WTC11 (cell line): Measurements from ENCODE around the gene MTUS2. TPM values are rescaled to one million over a fixed set of nuclear protein-coding genes. Genes with fewer than 3 reads are reported as not detected.
A peak's percentile ranks its signal among the peaks of the same experiment; 100 is the strongest.

Experiments
- ATAC-seq: fragments of 200-7000 bp; cut with Tn5 transposase; 2 replicates; pipeline ENCODE4 v1.10.0; 2021; ENCODE audit warnings: mild to moderate bottlenecking, moderate library complexity
- CTCF ChIA-PET: fragments of 300-600 bp; sonication (Branson Sonifier 250); formaldehyde crosslinking; loops from one replicate; lab custom pipeline; 2021; ENCODE audit warnings: antibody characterized with exemption; lab: Charles Lee
- POLR2A ChIA-PET: fragments of 350-600 bp; sonication (Branson Sonifier 250); formaldehyde crosslinking; loops from one replicate; lab custom pipeline; 2021; ENCODE audit warnings: antibody characterized with exemption; lab: Charles Lee
- DNase-seq: peaks from one replicate; pipeline ENCODE4 v3.0.0; 2021; ENCODE audit warnings: low spot score
- H3K27ac Mint-ChIP-seq: 2 replicates; pipeline ENCODE4 v1.8.0; 2021; ENCODE audit warnings: mixed read lengths
- H3K27me3 Mint-ChIP-seq: 2 replicates; pipeline ENCODE4 v1.8.0; 2021; ENCODE audit warnings: low read depth, mild to moderate bottlenecking, moderate library complexity, mixed read lengths
- H3K36me3 Mint-ChIP-seq: 2 replicates; pipeline ENCODE4 v1.8.0; 2021; ENCODE audit warnings: mixed read lengths
- H3K4me1 Mint-ChIP-seq: 2 replicates; pipeline ENCODE4 v1.8.0; 2022; ENCODE audit warnings: mixed read lengths
- H3K4me3 Mint-ChIP-seq: 2 replicates; pipeline ENCODE4 v1.8.0; 2021; ENCODE audit warnings: mild to moderate bottlenecking, moderate library complexity, mixed read lengths
- H3K9me3 Mint-ChIP-seq: 2 replicates; pipeline ENCODE4 v1.8.0; 2021; ENCODE audit warnings: mixed read lengths
- MXD4 ChIP-seq: fragments of 250-450 bp; sonication (Bioruptor Pico); IDR thresholded peaks from 2 replicates; pipeline ENCODE4 v1.8.0; 2021; ENCODE audit warnings: mild to moderate bottlenecking, moderate library complexity, borderline replicate concordance
- NFE2L1 ChIP-seq: sonication (generic); formaldehyde crosslinking; IDR thresholded peaks from 2 replicates; pipeline ENCODE4 v1.8.1; 2023; ENCODE audit warnings: missing genetic modification reagents
- NR1H2 ChIP-seq: sonication (generic); formaldehyde crosslinking; IDR thresholded peaks from 2 replicates; pipeline ENCODE4 v1.9.0; 2021; ENCODE audit warnings: mild to moderate bottlenecking, moderate library complexity, missing genetic modification reagents
- RELA ChIP-seq: sonication (generic); formaldehyde crosslinking; IDR thresholded peaks from 2 replicates; pipeline ENCODE4 v1.8.1; 2022; ENCODE audit warnings: missing genetic modification reagents, mild to moderate bottlenecking, borderline replicate concordance
- SMAD4 ChIP-seq: sonication (generic); formaldehyde crosslinking; IDR thresholded peaks from 2 replicates; pipeline ENCODE4 v1.8.0; 2022; ENCODE audit warnings: mild to moderate bottlenecking, missing genetic modification reagents
- SP1 ChIP-seq: sonication (generic); formaldehyde crosslinking; conservative IDR thresholded peaks from 2 replicates; pipeline ENCODE4 v1.8.1; 2022; ENCODE audit warnings: missing genetic modification reagents
- ZNF138 ChIP-seq: sonication (generic); formaldehyde crosslinking; conservative IDR thresholded peaks from 2 replicates; pipeline ENCODE4 v1.8.1; 2022; ENCODE audit warnings: mild to moderate bottlenecking, moderate library complexity, missing genetic modification reagents
- ZNF396 ChIP-seq: fragments of 250-450 bp; sonication (Bioruptor Pico); IDR thresholded peaks from 2 replicates; pipeline ENCODE4 v1.8.0; 2021; ENCODE audit warnings: mild to moderate bottlenecking, moderate library complexity, borderline replicate concordance
- total RNA-seq: library from RNA; stranded (reverse); gene quantifications from 3 replicates; pipeline ENCODE4 v1.2.3, GENCODE V29; 2021
- TF ChIP-seq, protein P1 (sequence below): sonication (generic); formaldehyde crosslinking; IDR thresholded peaks from 2 replicates; pipeline ENCODE4 v1.8.1; 2023; ENCODE audit warnings: mild to moderate bottlenecking, missing genetic modification reagents, moderate library complexity
- TF ChIP-seq, protein P2 (sequence below): sonication (generic); formaldehyde crosslinking; IDR thresholded peaks from 2 replicates; pipeline ENCODE4 v1.8.1; 2022; ENCODE audit warnings: missing genetic modification reagents, borderline replicate concordance
- TF ChIP-seq, protein P3 (sequence below): sonication (generic); formaldehyde crosslinking; IDR thresholded peaks from 2 replicates; pipeline ENCODE4 v1.8.1; 2023; ENCODE audit warnings: mild to moderate bottlenecking, missing genetic modification reagents, borderline replicate concordance
- TF ChIP-seq, protein P4 (sequence below): fragments of 200-600 bp; IDR thresholded peaks from 2 replicates; pipeline ENCODE4 v1.8.0; 2022; ENCODE audit warnings: antibody characterized with exemption
- TF ChIP-seq, protein P5 (sequence below): sonication (generic); formaldehyde crosslinking; IDR thresholded peaks from 2 replicates; pipeline ENCODE4 v1.8.1; 2023; ENCODE audit warnings: mild to moderate bottlenecking, missing genetic modification reagents

Gene MTUS2
- total RNA-seq, 1 experiment from 2014 or later, result 0.22 TPM

DNA sequence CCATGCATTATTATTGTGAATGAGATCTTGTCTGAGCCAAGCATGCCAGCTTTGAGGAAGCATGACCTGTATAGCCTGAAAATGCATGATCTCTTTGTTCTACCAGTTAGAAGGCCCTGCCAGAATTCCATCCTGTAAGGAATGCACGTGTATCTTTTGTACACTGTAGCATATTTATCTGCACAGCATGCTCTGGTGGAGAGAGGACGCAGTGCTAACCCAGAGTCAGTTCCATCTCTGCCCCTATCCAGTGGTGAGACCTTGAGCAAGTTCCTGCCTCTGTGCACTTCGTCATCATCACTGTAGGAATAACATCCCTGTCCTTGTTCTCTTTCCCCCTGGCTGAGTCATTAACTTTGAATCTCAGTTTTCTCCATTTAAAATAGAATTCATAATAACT is 541.6 kb downstream of the MTUS2 start:
- peaks cover 8% of the 10 kb centered on the region for H3K9me3 Mint-ChIP-seq
- H3K27ac Mint-ChIP-seq, result no peak overlapping the region
- no peak for TF ChIP-seq NR1H2 (CRISPR knock-in tag)
- no peak for TF ChIP-seq MXD4
- TF ChIP-seq, protein P1, sequence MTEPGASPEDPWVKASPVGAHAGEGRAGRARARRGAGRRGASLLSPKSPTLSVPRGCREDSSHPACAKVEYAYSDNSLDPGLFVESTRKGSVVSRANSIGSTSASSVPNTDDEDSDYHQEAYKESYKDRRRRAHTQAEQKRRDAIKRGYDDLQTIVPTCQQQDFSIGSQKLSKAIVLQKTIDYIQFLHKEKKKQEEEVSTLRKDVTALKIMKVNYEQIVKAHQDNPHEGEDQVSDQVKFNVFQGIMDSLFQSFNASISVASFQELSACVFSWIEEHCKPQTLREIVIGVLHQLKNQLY, result no peak
- TF ChIP-seq, protein P2, sequence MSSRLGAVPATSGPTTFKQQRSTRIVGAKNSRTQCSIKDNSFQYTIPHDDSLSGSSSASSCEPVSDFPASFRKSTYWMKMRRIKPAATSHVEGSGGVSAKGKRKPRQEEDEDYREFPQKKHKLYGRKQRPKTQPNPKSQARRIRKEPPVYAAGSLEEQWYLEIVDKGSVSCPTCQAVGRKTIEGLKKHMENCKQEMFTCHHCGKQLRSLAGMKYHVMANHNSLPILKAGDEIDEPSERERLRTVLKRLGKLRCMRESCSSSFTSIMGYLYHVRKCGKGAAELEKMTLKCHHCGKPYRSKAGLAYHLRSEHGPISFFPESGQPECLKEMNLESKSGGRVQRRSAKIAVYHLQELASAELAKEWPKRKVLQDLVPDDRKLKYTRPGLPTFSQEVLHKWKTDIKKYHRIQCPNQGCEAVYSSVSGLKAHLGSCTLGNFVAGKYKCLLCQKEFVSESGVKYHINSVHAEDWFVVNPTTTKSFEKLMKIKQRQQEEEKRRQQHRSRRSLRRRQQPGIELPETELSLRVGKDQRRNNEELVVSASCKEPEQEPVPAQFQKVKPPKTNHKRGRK (CRISPR knock-in tag), result no peak
- no peak overlapping the region for H3K4me3 Mint-ChIP-seq
- H3K4me1 Mint-ChIP-seq, result 0 out of 2 replicates have a peak, but pooled peaks cover 2% of the 10 kb centered on the region
- DNase-seq (no peak), ATAC-seq (no peak)
- H3K27me3 Mint-ChIP-seq, result no peaks in the 10 kb centered on the region
- CTCF ChIA-PET, result interaction anchor here (0.9 to 1.4 kb wide), 2 partner anchors 77 to 79 kb away, joined by 3 to 19 read pairs; no protein-coding TSS in a partner anchor
- peaks cover 6% of the 10 kb centered on the region; the same call in 1 of the 2 replicates for H3K36me3 Mint-ChIP-seq
- POLR2A ChIA-PET, result no interaction called here

DNA sequence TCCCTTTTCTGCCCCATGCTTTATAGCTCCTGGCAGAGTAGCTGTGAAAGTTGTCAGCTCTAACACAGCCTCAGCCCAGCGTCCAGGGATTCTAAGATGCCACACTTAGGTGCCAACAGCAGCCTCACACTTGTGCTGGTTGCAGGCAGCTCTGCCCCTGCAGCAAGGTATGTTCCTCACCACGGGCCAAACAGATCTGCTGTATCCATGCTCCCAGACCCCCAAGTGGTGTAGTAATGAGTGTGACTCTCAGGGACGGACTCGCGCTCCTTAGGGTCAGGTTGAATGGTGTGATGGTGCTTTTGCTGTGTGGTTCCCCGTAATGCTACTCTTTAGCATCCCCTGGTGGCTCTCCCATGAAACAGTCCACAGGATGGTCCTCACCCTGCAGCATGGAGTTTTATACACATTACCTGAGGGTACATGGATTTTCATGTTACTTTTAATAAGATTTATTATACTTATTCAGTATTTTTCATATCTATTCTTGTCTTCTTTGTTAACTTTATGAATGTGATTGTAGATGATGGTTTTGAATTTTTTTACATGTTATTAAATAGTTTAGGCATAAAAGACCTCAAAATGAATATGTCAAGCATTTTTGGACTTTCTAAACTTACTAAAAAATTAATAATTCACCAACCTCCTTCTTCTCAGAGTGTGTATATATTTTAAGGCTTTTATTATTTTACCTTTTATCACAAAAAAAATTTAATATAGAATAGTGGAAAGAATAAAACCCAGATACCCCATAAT is 542.9 kb downstream of the MTUS2 start:
- Mint-ChIP-seq H3K4me1 (0 out of 2 replicates have a peak, but pooled peaks cover 2% of the 10 kb centered on the region), H3K4me3 (no peak overlapping the region), H3K27ac (no peak overlapping the region), H3K9me3 (peaks cover 8% of the 10 kb centered on the region), H3K36me3 (peaks cover 6% of the 10 kb centered on the region; the same call in 1 of the 2 replicates), H3K27me3 (peaks cover 4% of the 10 kb centered on the region; the same call in 1 of the 2 replicates)
- DNase-seq (peak; percentile 64), ATAC-seq (peak; percentile 98)
- CTCF ChIA-PET, result interaction anchor here (0.6 to 1.5 kb wide), 17 partner anchors 10 to 572 kb away, joined by 3 to 19 read pairs (median 4); partner anchors contain the start of gene MTUS2
- POLR2A ChIA-PET, result no interaction called here
- TF ChIP-seq, protein P3, sequence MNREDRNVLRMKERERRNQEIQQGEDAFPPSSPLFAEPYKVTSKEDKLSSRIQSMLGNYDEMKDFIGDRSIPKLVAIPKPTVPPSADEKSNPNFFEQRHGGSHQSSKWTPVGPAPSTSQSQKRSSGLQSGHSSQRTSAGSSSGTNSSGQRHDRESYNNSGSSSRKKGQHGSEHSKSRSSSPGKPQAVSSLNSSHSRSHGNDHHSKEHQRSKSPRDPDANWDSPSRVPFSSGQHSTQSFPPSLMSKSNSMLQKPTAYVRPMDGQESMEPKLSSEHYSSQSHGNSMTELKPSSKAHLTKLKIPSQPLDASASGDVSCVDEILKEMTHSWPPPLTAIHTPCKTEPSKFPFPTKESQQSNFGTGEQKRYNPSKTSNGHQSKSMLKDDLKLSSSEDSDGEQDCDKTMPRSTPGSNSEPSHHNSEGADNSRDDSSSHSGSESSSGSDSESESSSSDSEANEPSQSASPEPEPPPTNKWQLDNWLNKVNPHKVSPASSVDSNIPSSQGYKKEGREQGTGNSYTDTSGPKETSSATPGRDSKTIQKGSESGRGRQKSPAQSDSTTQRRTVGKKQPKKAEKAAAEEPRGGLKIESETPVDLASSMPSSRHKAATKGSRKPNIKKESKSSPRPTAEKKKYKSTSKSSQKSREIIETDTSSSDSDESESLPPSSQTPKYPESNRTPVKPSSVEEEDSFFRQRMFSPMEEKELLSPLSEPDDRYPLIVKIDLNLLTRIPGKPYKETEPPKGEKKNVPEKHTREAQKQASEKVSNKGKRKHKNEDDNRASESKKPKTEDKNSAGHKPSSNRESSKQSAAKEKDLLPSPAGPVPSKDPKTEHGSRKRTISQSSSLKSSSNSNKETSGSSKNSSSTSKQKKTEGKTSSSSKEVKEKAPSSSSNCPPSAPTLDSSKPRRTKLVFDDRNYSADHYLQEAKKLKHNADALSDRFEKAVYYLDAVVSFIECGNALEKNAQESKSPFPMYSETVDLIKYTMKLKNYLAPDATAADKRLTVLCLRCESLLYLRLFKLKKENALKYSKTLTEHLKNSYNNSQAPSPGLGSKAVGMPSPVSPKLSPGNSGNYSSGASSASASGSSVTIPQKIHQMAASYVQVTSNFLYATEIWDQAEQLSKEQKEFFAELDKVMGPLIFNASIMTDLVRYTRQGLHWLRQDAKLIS (CRISPR knock-in tag), result no peak
- no peak for TF ChIP-seq ZNF138 (CRISPR knock-in tag)
- no peak for TF ChIP-seq NFE2L1 (CRISPR knock-in tag)
- TF ChIP-seq, protein P4, sequence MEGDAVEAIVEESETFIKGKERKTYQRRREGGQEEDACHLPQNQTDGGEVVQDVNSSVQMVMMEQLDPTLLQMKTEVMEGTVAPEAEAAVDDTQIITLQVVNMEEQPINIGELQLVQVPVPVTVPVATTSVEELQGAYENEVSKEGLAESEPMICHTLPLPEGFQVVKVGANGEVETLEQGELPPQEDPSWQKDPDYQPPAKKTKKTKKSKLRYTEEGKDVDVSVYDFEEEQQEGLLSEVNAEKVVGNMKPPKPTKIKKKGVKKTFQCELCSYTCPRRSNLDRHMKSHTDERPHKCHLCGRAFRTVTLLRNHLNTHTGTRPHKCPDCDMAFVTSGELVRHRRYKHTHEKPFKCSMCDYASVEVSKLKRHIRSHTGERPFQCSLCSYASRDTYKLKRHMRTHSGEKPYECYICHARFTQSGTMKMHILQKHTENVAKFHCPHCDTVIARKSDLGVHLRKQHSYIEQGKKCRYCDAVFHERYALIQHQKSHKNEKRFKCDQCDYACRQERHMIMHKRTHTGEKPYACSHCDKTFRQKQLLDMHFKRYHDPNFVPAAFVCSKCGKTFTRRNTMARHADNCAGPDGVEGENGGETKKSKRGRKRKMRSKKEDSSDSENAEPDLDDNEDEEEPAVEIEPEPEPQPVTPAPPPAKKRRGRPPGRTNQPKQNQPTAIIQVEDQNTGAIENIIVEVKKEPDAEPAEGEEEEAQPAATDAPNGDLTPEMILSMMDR, result peak; percentile 91
- no peak for TF ChIP-seq RELA

DNA sequence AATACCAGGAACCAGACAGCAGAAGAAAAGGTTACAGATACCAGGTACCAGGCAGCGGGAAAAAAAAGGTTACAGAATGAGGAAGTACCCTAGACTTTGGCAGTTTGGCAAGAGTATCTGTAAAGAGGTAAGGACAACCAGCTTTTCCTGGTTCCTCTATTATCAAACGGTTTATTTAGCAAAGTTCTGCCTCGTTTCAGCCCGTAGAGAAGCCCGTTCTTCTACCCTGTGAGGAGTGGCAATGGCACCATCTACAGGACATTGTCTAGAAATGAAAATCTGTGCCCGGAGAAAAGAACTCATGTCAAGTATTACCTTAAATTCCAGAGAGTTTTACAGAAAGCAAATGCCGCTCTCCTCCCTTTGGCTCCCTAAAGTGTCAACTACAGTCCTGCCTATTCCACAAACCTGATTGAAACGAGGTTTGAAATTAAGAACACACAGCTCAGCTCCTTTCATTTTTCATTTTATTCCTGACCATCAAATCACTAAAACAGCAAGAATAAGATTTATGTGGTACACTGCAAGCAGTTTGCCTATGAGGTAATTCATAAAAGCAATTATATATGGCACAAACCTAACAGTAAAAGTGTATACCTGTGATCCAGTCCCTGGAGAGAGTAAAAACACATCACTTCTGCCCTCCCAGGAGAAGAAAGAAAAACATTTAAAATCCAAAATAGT is 549.1 kb downstream of the MTUS2 start:
- peaks cover 20% of the 10 kb centered on the region for H3K9me3 Mint-ChIP-seq
- H3K4me3 Mint-ChIP-seq, result no peak overlapping the region
- CTCF ChIA-PET, result interaction anchor here (0.6 to 1.7 kb wide), 11 partner anchors 84 to 573 kb away, joined by 3 to 5 read pairs (median 4); partner anchors contain the start of gene MTUS2
- peaks cover 14% of the 10 kb centered on the region for H3K36me3 Mint-ChIP-seq
- peak; percentile 78 for ATAC-seq
- H3K27me3 Mint-ChIP-seq, result peaks cover 4% of the 10 kb centered on the region; the same call in 1 of the 2 replicates
- peaks cover 3% of the 10 kb centered on the region; the same call in 1 of the 2 replicates for H3K4me1 Mint-ChIP-seq
- POLR2A ChIA-PET, result interaction anchor here (0.5 kb wide), 1 partner anchor 545 kb away, joined by 4 read pairs; no protein-coding TSS in a partner anchor
- H3K27ac Mint-ChIP-seq, result no peak overlapping the region
- no peak for DNase-seq
- TF ChIP-seq ZNF396 (CRISPR knock-in tag), result no peak
- no peak for TF ChIP-seq SP1
- no peak for TF ChIP-seq SMAD4 (CRISPR knock-in tag)
- TF ChIP-seq RELA, result no peak
- TF ChIP-seq, protein P5, sequence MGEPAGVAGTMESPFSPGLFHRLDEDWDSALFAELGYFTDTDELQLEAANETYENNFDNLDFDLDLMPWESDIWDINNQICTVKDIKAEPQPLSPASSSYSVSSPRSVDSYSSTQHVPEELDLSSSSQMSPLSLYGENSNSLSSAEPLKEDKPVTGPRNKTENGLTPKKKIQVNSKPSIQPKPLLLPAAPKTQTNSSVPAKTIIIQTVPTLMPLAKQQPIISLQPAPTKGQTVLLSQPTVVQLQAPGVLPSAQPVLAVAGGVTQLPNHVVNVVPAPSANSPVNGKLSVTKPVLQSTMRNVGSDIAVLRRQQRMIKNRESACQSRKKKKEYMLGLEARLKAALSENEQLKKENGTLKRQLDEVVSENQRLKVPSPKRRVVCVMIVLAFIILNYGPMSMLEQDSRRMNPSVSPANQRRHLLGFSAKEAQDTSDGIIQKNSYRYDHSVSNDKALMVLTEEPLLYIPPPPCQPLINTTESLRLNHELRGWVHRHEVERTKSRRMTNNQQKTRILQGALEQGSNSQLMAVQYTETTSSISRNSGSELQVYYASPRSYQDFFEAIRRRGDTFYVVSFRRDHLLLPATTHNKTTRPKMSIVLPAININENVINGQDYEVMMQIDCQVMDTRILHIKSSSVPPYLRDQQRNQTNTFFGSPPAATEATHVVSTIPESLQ (CRISPR knock-in tag), result no peak
- TF ChIP-seq NFE2L1 (CRISPR knock-in tag), result no peak
- TF ChIP-seq, protein P4, result 0 out of 2 replicates have a peak, but pooled peaks have one; percentile 20
- TF ChIP-seq, all 79 proteins: peak for 1
